ENCODE data around the gene SLC22A8. TPM values are rescaled to one million over a fixed set of nuclear protein-coding genes. Genes with fewer than 3 reads are reported as not detected.
"Not testable (repeated sequence)": the region's sequence is repeated elsewhere in the genome, so short reads cannot be mapped to it uniquely, and the experiment has no call there.

Gene SLC22A8
- total RNA-seq, 1 donor from 2014 or later, result not detected

DNA sequence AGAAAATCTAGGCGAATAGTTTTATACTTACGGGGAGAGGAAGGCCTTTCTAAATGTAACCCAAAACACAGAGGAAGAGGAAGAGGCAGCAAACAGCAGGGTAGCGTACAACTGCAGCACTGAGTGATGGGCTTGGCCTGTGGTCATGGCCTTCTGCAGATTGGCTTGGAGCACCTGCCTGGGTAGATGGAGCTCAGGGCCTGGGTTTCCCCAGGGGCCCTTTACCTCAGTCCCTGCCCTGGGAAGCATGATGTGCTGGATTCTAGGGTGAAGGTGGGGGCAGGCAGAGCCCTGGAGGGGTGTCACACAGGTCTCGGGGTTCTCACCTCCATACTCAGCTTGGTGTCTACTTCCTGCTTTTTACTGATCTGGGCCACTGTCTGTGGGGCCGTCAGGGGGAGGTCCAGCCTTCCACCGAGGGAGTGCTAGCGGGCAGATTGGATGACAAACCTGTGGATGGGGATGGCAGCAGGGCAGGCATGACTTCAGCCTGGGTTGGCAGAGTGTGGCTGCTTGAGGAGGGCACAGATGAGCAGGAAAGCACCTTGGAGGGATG, 66.8 kb downstream of the SLC22A8 start:
- H3K4me1 ChIP-seq, result no peaks in the 10 kb centered on the region
- no peak overlapping the region for H3K4me3 ChIP-seq
- H3K36me3 ChIP-seq, result no peaks in the 10 kb centered on the region
- no peak overlapping the region for H3K27ac ChIP-seq
- ATAC-seq, result no peak
- DNase-seq, result no peak
- no peaks in the 10 kb centered on the region for H3K27me3 ChIP-seq
- TF ChIP-seq, protein P1, sequence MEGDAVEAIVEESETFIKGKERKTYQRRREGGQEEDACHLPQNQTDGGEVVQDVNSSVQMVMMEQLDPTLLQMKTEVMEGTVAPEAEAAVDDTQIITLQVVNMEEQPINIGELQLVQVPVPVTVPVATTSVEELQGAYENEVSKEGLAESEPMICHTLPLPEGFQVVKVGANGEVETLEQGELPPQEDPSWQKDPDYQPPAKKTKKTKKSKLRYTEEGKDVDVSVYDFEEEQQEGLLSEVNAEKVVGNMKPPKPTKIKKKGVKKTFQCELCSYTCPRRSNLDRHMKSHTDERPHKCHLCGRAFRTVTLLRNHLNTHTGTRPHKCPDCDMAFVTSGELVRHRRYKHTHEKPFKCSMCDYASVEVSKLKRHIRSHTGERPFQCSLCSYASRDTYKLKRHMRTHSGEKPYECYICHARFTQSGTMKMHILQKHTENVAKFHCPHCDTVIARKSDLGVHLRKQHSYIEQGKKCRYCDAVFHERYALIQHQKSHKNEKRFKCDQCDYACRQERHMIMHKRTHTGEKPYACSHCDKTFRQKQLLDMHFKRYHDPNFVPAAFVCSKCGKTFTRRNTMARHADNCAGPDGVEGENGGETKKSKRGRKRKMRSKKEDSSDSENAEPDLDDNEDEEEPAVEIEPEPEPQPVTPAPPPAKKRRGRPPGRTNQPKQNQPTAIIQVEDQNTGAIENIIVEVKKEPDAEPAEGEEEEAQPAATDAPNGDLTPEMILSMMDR (IDR thresholded peaks at IDR 0.05), result no peak
- no peaks in the 10 kb centered on the region for H3K9me3 ChIP-seq
- intact Hi-C loops (cut with DNase I), result no loop called here

DNA sequence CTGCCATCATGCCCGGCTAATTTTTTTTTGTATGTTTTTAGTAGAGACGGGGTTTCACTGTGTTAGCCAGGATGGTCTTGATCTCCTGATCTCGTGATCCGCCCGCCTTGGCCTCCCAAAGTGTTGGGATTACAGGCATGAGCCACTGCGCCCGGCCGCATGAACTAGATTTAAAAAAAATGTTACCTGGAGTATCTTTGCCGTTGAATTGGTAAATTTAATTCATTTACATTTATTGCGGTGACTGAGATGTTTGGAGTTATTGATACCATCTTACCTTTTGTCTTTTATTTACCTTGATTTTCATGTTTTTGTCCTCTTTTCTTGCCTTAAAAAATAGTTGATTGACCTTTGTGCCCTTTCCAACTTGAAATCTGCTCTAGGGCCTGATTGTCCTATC, 70.1 kb downstream of the SLC22A8 start:
- intact Hi-C loops (cut with DNase I); H3K27me3 ChIP-seq; H3K27ac ChIP-seq; H3K4me3 ChIP-seq; DNase-seq; ATAC-seq; H3K36me3 ChIP-seq; H3K9me3 ChIP-seq; H3K4me1 ChIP-seq: not testable (repeated sequence)

Other genes starting within 250 kb of the SLC22A8 start
- gene TAF6L, start 244.4 kb downstream of the SLC22A8 start, total RNA-seq, result 23.9 TPM
- 52.4 TPM for gene TMEM179B, start 228.4 kb downstream of the SLC22A8 start, total RNA-seq
- gene TMEM223, start 223.8 kb downstream of the SLC22A8 start, total RNA-seq, result 14.8 TPM
- 96.2 TPM for gene NXF1, start 210.4 kb downstream of the SLC22A8 start, total RNA-seq
- gene STX5, start 183.8 kb downstream of the SLC22A8 start, total RNA-seq, result 40.9 TPM
- gene TEX54, start 183.0 kb downstream of the SLC22A8 start, total RNA-seq, result not detected
- 43.9 TPM for gene WDR74, start 176.3 kb downstream of the SLC22A8 start, total RNA-seq
- 255 TPM for gene SLC3A2, start 134.9 kb downstream of the SLC22A8 start, total RNA-seq
- 4.7 TPM for gene CHRM1, start 94.5 kb downstream of the SLC22A8 start, total RNA-seq
- gene SLC22A6, start 30.9 kb downstream of the SLC22A8 start, total RNA-seq, result not detected
- not detected for gene SLC22A24, start 128.4 kb upstream of the SLC22A8 start, total RNA-seq
- gene SLC22A25, start 227.8 kb upstream of the SLC22A8 start, total RNA-seq, result not detected